Measurements from ENCODE around the gene EAF2.

The EAF2 gene

DNA sequence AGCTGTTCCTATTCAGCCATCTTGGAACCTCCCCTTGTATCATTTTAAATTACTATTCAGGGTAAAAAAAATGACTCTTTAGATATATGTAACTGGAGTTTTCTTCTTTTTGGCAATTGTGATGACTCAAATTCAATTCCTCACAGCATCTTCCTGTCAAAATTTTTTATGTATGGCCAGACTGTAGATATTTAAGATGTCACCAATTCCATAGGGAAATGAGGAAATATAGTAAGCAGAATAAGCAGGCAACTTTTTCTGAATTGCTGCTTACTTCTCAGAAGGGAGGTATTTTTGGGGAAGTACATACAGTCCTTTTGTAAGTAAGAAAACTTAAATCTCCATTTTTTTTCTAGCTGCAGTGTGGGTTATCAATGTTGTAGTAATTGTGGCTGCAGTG, 28.8 kb downstream of the EAF2 start:
- DNase-seq, result no peak

DNA sequence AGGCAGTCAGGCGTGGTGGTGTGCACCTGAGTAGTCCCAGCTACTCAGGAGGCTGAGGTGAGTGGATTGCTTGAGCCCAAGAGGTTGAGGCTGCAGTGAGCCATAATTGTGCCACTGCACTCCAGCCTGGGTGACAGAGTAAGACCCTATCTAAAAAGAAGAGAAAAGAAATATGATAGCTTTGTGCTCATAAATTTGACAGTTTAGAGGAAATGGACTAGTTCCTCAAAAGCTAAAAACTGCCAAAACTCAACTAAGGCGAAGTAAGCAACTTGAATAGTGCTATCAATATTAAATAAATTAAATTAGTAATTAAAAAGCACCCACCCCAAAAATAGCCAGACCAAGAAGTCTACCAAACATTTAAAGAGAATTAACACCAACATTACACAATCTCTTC, 34.7 kb downstream of the EAF2 start:
- no peak for DNase-seq

DNA sequence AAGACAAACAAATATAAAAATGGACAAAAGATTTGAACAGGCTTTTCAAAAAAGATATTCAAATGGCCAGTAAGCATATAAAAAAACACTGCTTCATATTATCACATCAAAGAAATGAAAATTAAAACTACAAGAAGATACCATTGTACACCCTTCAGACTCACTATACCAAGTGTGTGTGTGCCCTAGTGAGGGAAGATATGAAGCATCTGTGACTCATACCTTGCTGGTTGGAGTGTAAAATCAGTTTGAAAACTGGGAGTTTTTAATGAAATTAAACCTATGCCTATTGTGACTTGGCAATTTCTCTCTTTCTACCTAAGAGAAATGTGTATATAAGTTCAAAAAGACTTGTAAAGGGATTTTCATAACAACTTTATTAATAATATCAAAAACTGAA, 35.7 kb downstream of the EAF2 start:
- no peak for DNase-seq

DNA sequence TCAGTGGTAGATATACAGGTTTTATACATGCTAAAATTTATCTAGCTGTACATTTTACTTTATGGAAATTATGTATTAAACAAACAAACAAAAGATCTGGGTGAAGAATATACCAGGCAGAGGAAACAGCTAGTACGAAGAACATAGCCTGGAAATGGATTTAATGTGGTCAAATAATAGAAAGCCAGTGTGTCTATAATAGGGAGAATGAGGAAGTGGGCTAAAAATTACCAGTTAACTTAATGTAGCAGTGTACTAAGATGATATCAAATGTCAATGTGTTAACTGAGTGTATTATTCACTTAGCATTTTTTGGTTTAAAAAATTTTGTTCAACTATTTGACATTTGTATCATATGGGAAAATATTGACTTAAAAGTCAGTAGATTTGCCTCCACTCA, 36.4 kb downstream of the EAF2 start:
- no peak for DNase-seq

DNA sequence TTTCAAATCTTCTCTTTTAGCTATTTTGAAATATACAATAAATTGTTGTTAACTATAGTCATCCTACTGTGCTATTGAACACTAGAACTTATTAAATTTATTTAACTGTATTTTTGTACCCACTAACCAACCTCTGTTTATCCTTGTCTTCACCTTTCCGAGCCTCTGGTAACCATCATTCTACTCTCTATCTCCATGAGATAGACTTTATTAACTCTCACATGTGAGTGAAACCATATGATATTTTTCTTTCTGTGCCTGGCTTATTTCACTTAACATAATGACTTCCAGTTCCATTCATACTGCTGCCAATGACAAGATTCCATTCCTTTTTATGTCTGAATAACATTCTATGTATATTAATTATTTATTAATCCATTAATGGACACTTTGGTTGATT, 43.4 kb downstream of the EAF2 start:
- DNase-seq, result no peak

DNA sequence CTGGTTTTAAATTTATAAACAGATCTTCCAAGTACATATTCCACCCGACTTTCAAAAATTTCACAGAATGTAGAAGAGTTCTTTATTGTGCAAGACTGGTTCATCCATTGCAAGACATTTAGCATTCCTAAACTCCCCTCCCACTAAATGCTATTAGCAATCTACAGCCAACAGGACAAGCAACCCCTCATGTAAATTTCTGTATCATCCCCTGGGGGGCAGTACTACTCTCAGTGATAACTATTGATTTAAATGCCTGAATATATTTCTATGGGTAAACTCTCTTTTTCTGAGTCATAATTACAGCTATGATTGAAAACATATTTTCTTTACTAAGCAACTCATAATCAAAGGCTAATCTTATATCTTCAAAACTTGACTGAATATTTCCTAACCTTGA, 48.5 kb downstream of the EAF2 start:
- no peak for DNase-seq

DNA sequence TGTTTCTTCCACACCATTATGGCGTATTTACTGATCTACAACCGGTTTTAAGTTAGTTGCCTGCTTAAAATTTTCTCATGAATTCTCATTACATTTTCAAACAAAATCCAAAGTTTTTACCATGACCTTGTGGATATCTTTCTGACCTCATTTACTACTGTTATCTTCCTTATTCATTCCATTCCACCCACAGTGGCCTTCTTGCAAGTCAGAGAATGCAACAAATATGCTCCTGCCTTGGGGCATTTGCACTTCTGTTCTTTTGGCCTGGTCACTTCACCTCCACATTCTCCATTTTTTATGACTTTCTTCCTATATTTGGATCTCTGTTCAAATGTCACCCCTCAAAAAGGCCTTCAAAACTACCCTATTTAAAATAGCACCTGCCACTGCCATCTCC, 50.4 kb downstream of the EAF2 start:
- DNase-seq, result no peak

DNA sequence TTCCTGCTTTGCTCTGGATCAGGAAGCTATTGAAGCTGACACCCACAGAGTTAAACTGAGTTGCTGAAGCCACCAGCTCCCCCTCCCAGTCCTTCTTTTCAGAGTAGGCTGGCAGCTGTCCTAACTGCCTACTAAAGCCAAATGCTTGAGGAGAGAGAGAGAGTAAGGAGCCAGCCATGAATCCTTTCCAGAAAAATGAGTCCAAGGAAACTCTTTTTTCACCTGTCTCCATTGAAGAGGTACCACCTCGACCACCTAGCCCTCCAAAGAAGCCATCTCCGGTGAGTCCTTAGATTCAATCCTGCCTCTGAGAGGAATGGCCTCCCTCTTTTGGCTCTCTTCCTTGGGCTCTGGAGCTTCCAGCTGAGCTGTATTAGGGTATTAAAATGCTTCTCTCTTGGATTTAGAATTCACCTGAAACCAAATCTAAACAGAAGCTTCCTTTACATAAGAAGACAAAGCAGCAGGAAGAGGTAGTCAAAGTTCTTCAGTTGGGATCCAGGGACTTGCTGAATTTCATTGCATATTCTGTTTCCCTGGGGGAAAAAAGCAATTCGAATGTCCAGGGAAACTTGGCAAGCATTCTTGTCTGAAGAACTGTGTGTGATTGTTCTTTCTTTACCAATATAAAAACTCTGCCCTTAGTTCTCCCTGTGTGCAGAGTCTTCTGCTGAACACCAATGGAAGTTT, 59.4 kb downstream of the EAF2 start, which contains the start of gene SLC15A2:
SLC15A2 (plus strand) TSS at position 101 of the 690 bp plus-strand sequence; CDS start at position 177, 76 bp downstream.
- DNase-seq, result no peak

DNA sequence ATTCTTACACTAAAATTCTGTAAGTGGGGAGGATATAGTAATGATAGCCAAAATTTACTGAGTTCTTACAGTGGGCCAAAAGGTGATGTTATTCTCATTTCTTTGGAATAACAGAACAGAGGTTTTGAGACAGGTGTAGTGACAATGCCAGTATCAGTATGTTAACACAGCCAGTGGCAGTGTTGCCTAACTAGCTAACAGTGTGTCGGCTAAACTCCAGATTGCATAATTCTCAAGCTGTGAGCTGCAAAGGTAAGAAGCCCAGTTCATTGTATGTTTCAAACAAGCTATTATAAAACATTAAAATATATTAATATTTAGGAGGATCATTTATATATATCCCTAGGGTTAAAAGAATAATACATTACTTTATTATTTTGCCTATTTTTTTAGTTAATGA, 60.1 kb downstream of the EAF2 start:
- DNase-seq, result no peak

DNA sequence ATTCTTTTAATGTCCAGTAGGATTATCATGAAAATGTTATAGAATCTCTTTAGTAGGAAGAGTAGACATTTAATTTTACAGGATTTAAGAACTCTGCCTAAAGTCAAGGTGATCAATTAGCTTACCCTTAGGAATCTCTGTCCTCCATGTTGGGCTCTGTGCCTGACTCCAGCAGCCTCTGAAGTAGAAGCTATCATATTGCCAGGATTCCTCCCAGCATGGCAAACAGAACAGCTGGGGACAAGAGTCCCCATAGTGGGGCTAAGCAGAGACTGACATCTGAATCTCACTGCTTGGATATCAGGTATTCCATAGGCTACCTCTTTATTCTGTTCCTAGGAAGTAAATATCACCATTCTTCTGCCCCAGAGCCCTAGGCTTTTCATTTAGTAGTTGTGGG, 60.7 kb downstream of the EAF2 start:
- no peak for DNase-seq

DNA sequence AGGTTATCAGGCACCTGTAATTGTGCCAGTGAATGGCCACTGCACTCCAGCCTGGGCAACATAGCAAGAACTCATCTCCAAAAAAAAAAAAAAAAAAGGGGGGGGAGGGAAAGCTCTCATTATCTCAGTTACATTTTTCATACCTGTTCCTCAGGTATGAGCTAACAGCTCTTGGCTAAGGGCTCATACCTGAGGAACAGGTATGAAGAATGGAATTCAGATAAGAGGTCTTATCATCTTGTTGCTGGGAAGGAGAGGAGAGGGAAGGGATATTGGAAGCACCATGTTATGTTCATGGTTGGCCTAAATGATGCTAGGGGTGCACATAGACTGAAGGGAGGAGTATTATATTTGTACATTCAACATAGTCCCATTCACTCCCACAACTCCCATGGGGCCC, 61.8 kb downstream of the EAF2 start:
- DNase-seq, result no peak

DNA sequence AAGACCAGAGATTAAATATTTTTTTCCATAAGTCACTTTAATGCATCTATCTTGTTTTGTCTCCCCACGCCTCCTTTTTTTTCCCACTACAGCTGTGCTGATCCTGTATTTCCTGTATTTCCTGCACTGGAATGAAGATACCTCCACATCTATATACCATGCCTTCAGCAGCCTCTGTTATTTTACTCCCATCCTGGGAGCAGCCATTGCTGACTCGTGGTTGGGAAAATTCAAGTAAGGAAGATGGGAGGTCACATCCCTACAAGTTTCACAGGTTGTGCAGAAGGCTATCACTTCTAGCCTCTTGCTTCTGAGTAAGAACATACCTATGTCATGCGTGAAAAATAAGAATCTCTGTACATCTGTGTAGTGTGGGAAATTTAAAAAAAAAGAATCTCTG, 62.3 kb downstream of the EAF2 start:
- no peak for DNase-seq

DNA sequence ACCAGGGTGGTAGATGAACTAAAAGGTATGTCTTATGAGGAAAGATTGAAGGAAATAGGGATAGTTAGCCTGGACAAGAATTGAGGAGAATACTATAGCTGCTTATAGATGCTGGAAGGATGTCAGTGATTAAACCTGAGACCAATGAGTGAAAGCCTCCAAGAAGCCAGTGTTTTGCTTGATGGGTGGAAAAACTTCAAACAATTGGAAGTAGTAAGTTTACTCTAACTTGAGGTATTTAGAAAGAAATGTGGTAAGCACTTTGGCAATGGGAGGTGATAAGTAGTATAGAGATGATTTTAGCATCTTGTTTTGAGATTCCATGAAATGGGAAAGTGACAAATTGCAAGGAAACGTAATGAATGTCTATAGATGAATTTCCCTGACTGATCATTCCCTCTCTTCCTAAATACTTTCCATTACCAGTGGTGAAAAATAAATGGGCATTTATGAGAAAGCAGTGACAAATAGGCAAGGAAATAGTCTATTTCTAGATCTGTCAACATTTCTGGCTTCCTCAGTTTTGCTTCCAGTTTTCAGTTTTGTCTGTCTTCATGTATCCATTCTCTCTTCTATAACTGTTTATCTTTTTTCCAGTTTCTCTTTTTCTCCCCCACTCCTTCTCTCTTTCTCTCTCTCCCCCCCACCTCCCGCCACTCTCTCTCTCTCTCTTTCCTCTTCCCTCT, 78.4 kb downstream of the EAF2 start:
- DNase-seq, result no peak

DNA sequence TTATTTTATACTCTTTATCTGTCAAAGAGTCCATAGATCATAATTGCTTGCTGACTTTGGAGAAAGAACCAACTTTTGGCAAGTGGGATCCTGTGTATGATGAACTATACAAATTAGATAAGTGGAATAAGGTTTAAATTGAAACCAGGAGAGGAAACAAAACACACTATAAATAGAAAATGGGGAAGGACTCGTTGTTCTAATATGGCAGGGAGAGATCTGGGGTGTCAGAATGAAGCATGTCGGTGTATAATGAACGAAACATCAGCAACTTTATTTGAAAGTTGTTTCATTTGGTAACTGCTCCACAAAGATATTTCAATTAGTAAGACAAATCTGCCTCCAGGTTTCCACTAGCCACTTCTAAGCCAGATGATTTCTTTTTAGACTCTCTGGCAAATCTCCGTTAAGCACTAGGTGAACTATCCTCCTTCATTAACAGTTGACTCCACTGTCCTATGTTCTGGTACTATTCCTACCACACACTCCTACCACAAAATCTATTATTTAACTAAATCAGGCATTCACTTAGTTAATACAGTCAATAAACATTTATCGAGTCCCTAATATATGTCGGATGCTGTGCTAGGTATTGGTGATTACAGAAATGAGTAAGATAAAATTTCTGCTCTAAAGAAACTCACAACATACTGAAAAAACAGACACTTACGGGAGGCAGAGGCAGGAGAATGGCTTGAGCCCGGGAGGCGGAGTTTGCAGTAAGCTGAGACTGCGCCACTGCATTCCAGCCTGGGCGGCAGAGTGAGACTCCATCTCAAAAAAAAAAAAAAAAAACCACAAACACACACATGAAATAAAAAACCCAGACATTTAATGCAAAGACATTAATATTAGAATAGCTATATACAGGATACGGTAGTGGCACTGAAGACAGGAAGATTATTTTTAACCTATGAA, 79.3 kb downstream of the EAF2 start:
- DNase-seq, result no peak

DNA sequence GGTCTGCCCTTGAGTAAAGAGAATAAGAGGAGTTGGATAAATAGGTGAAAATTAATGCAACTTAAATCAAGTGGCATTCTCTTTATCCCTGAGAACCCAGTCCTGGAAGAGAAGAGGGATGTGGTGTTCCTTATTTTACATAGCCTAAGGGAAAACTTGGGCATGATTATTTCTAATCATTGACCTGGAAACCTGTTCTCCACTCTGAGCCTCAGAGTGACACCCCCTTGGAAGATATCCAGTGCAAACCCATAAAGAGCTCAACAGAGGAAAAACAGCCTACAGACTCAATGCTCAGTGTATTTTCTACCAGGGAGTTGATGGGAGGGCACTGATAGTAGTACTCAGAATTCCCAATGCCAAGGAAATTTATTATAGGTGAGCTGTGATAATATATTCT, 81.2 kb downstream of the EAF2 start:
- DNase-seq, result no peak

DNA sequence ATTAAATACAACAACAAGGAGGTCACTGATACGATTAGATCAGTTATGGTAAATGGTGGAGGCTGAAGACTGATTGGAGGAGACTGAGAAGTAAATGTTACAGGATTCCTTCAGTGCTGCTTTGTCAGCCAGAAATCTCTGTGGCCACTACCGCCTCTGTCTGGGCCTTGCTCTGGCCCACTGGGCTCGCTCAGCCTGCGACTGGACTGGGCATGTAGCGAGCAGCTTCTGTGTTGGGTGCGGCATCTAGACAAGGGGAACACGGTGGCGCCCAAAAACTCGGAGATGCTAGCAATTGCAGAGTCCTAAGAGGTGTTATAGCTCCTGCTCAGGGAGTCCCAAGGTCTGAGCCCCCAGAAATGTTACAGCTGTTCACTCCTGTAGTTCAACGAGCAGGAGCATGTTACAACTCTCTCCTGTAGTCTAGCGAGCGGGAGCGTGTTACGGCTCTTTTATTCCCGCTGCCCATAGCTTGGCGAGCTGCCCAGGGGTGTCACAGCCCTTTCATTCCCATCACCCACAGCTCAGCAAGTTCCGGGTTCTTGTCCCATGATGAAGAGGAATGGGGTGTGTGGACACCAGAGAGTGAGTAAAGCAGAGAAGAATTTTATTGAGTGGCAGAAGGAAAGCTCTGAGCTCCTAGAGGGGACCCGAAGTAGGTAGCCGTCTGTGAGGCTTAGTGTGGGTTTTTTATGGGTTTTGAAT, 83.9 kb downstream of the EAF2 start:
- no peak for DNase-seq

DNA sequence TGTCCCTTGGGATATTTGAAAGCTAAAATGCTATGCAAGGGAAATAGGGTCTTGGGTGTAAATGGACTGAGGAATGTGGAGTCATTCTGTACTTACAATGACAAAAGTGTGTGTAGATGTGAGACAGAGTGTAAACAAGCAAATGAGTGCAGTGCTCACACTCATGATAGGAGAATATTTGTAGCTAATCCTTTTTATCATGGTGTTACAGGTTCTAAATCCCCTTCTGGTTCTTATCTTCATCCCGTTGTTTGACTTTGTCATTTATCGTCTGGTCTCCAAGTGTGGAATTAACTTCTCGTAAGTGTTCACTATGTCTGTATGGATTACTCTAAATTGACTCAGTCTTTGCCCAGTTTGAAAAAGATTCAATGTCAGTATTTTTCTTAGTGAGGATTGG, 89.7 kb downstream of the EAF2 start:
- DNase-seq, result no peak

DNA sequence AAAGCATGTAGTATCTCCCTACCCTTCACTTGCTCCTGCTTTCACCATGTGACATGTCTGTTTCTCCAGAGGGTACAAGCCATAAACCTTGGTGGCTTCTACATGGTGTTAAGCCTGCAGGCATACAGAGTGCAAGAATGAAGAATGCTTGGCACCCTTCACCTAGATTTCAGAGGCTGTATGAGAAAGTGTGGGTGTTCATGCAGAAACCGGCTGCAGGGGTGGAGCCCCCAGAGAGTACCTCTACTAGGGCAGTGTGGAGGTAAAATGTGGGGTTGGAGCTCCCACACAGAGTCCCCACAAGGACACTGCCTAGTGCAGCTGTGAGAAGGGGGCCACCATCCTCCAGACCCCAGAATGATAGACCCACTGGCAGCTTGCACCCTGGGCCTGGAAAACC, 91.4 kb downstream of the EAF2 start:
- no peak for DNase-seq
